GM21737 (cell line): ENCODE data around the gene TNIP2.
"Not testable (repeated sequence)": the region's sequence is repeated elsewhere in the genome, so short reads cannot be mapped to it uniquely, and the experiment has no call there.

Experiments
- ATAC-seq: cut with Tn5 transposase; IDR thresholded peaks from one replicate; pipeline ENCODE4 v1.9.1; 2021; ENCODE audit warnings: mild to moderate bottlenecking, moderate library complexity; ENCODE audit not compliant: unreplicated experiment

Gene TNIP2

GRCh38 chr4:2745981-2746806, 9.9 kb downstream of the TNIP2 start:
- ATAC-seq: peak; percentile 92

GRCh38 chr4:2745516-2745915, 10.6 kb downstream of the TNIP2 start:
- ATAC-seq: no peak

- no peak for ATAC-seq
Measured at GRCh38 chr4:2744576-2745270, 11.4 kb downstream of the TNIP2 start.

- no peak for ATAC-seq
Measured at GRCh38 chr4:2743518-2744445, 12.4 kb downstream of the TNIP2 start.

- no peak for ATAC-seq
Measured at GRCh38 chr4:2742823-2743517, 13.2 kb downstream of the TNIP2 start.

- ATAC-seq: no peak
Measured at GRCh38 chr4:2742081-2742822, 13.9 kb downstream of the TNIP2 start.

GRCh38 chr4:2741626-2742025, 14.5 kb downstream of the TNIP2 start:
- ATAC-seq: no peak

- not testable (repeated sequence) for ATAC-seq
Measured at GRCh38 chr4:2738296-2738695, 17.8 kb downstream of the TNIP2 start.

- no peak for ATAC-seq
Measured at GRCh38 chr4:2735869-2736268, 20.3 kb downstream of the TNIP2 start.

- no peak for ATAC-seq
Measured at GRCh38 chr4:2734612-2735011, 21.5 kb downstream of the TNIP2 start.

- ATAC-seq: no peak
Measured at GRCh38 chr4:2733844-2734574, 22.1 kb downstream of the TNIP2 start.

GRCh38 chr4:2733001-2733843, 22.9 kb downstream of the TNIP2 start:
- ATAC-seq: no peak

GRCh38 chr4:2732526-2732925, 23.6 kb downstream of the TNIP2 start:
- ATAC-seq: no peak

GRCh38 chr4:2731907-2732317, 24.2 kb downstream of the TNIP2 start:
- ATAC-seq: no peak

- ATAC-seq: no peak
Measured at GRCh38 chr4:2729533-2729875, 26.6 kb downstream of the TNIP2 start.

GRCh38 chr4:2728806-2729532, 27.2 kb downstream of the TNIP2 start:
- ATAC-seq: no peak

GRCh38 chr4:2728221-2728620, 27.9 kb downstream of the TNIP2 start:
- ATAC-seq: no peak

- not testable (repeated sequence) for ATAC-seq
Measured at GRCh38 chr4:2726881-2727280, 29.3 kb downstream of the TNIP2 start.
